Natural killer cell (primary cell): ENCODE results near the gene SPIRE1. TPM values are rescaled to one million over a fixed set of nuclear protein-coding genes. Genes with fewer than 3 reads are reported as not detected.
"Not testable (repeated sequence)": the region's sequence is repeated elsewhere in the genome, so short reads cannot be mapped to it uniquely, and the experiment has no call there.

Experiments used
- ATAC-seq, 3 donors: fragments of 150-1000 bp in 2 of 3; fragments of 200-7000 bp in 1 of 3; cut with Tn5 transposase; 1 replicate in 1 of 3; 2 replicates in 2 of 3; pipeline ENCODE4 v1.10.0; 2021; ENCODE audit warnings: mild to moderate bottlenecking in 2 of 3, moderate library complexity in 2 of 3
- DNase-seq, 2 donors: peaks; one replicate each; pipeline versions ENCODE4 v3.0.0 to v3.0.0-alpha.2; 2013 to 2021; ENCODE audit warnings: mixed read lengths in 1 of 2
- H3K27ac ChIP-seq: one replicate; pipeline ENCODE4 v1.5.1; 2013; ENCODE audit warnings: mild to moderate bottlenecking, low read length
- H3K27me3 ChIP-seq: one replicate; pipeline ENCODE4 v1.6.1; 2013; ENCODE audit warnings: low read length; ENCODE audit not compliant: control insufficient read depth, insufficient read depth
- H3K36me3 ChIP-seq: one replicate; pipeline ENCODE4 v1.6.1; 2013; ENCODE audit warnings: low read length; ENCODE audit not compliant: control insufficient read depth, insufficient read depth
- H3K4me1 ChIP-seq: one replicate; pipeline ENCODE4 v1.6.1; 2013; ENCODE audit warnings: low read length; ENCODE audit not compliant: control insufficient read depth, insufficient read depth
- H3K4me3 ChIP-seq: one replicate; pipeline ENCODE4 v1.5.1; 2013; ENCODE audit warnings: low read length
- H3K9me3 ChIP-seq: one replicate; pipeline ENCODE4 v1.6.1; 2013; ENCODE audit warnings: low read length; ENCODE audit not compliant: control insufficient read depth, insufficient read depth
- H3K27ac Mint-ChIP-seq, 2 donors: one replicate each; pipeline ENCODE4 v1.8.0; 2022; ENCODE audit warnings: mild to moderate bottlenecking in 2 of 2, mixed read lengths in 2 of 2, moderate library complexity in 1 of 2
- H3K27me3 Mint-ChIP-seq, 2 donors: one replicate each; pipeline ENCODE4 v1.8.0; 2022; ENCODE audit warnings: low read depth in 2 of 2, mixed read lengths in 2 of 2
- H3K36me3 Mint-ChIP-seq: one replicate; pipeline ENCODE4 v1.8.0; 2022; ENCODE audit warnings: mixed read lengths
- H3K4me1 Mint-ChIP-seq, 2 donors: one replicate each; pipeline ENCODE4 v1.8.0; 2022; ENCODE audit warnings: mixed read lengths in 2 of 2
- H3K4me3 Mint-ChIP-seq: one replicate; pipeline ENCODE4 v1.8.0; 2022; ENCODE audit warnings: mild to moderate bottlenecking, moderate library complexity, mixed read lengths
- H3K9me3 Mint-ChIP-seq, 2 donors: one replicate each; pipeline ENCODE4 v1.8.0; 2022; ENCODE audit warnings: mixed read lengths in 2 of 2
- CTCF ChIP-seq: fragments of 200-600 bp; IDR thresholded peaks from one replicate; pipeline ENCODE4 v1.8.0; 2022; ENCODE audit warnings: antibody characterized with exemption
- WGBS: methylation state at CpG from one replicate; pipeline ENCODE4 v1.1.7; 2013; ENCODE audit warnings: missing lambda C conversion rate; ENCODE audit not compliant: insufficient coverage; 5-methylcytosine and 5-hydroxymethylcytosine counted together
- intact Hi-C: fragments of 100-400 bp; cut with micrococcal nuclease; formaldehyde crosslinking; loops from one replicate; pipeline ENCODE4 v1.14.2; 2022
- total RNA-seq, 4 donors: library from RNA; stranded (reverse); fragments of 120-200 nt in 1 of 4; gene quantifications; one replicate each; pipeline versions ENCODE4 v1.2.3 to v1.2.4, GENCODE V29; 2013 to 2022

SPIRE1 gene
- total RNA-seq, 3 donors from 2014 or later (not counting 1 experiment from before 2014, with no cell fraction given) = 4.8 to 6.7 (median 5.4) TPM

- 86% methylated on average over 8 of the region's 9 CpGs for WGBS
- H3K27me3 Mint-ChIP-seq = no peaks in the 10 kb centered on the region
- no peak for TF ChIP-seq CTCF
- DNase-seq = no peak
- no peaks in the 10 kb centered on the region for H3K36me3 Mint-ChIP-seq
- no peak overlapping the region for H3K27ac Mint-ChIP-seq
- ATAC-seq = no peak
- intact Hi-C loops = no loop called here
- Histone ChIP-seq H3K4me1 (no peaks in the 10 kb centered on the region), H3K4me3 (no peak overlapping the region), H3K9me3 (no peaks in the 10 kb centered on the region), H3K27me3 (no peaks in the 10 kb centered on the region), H3K27ac (no peak overlapping the region), H3K36me3 (peaks cover 2% of the 10 kb centered on the region)
- no peak overlapping the region for H3K4me3 Mint-ChIP-seq
- no peaks in the 10 kb centered on the region for H3K9me3 Mint-ChIP-seq
- no peaks in the 10 kb centered on the region for H3K4me1 Mint-ChIP-seq
Measured at GRCh38 chr18:12491611-12492435, 166.1 kb downstream of the SPIRE1 start.

- H3K9me3 Mint-ChIP-seq = no peaks in the 10 kb centered on the region
- no peak for ATAC-seq
- intact Hi-C loops = no loop called here
- Histone ChIP-seq H3K4me1 (no peaks in the 10 kb centered on the region), H3K4me3 (no peak overlapping the region), H3K27ac (no peak overlapping the region), H3K27me3 (no peaks in the 10 kb centered on the region), H3K9me3 (no peaks in the 10 kb centered on the region), H3K36me3 (no peaks in the 10 kb centered on the region)
- no peak overlapping the region for H3K27ac Mint-ChIP-seq
- DNase-seq = no peak
- H3K27me3 Mint-ChIP-seq = no peaks in the 10 kb centered on the region
- 20% methylated on average over 1 of the region's 5 CpGs for whole genome bisulfite sequencing
- no peak for TF ChIP-seq CTCF
- H3K36me3 Mint-ChIP-seq = no peaks in the 10 kb centered on the region
- no peak overlapping the region for H3K4me3 Mint-ChIP-seq
- H3K4me1 Mint-ChIP-seq = peaks cover 0 to 5% of the 10 kb centered on the region in 2 donors
Measured at GRCh38 chr18:12485479-12486105, 172.3 kb downstream of the SPIRE1 start.

- H3K36me3 Mint-ChIP-seq, H3K36me3 ChIP-seq, H3K4me3 ChIP-seq, H3K9me3 Mint-ChIP-seq, H3K27me3 Mint-ChIP-seq, H3K4me3 Mint-ChIP-seq, H3K27me3 ChIP-seq, H3K27ac Mint-ChIP-seq, H3K9me3 ChIP-seq, intact Hi-C loops, ATAC-seq, DNase-seq, H3K27ac ChIP-seq: not testable (repeated sequence)
- peaks cover 13% of the 10 kb centered on the region for H3K4me1 ChIP-seq
- peaks cover 16 to 23% of the 10 kb centered on the region in 2 donors for H3K4me1 Mint-ChIP-seq
- 97% methylated on average over 7 of the region's 10 CpGs for WGBS
Measured at GRCh38 chr18:12481915-12482314, 176.0 kb downstream of the SPIRE1 start.

GRCh38 chr18:12479982-12480381 lies 177.9 kb downstream of the SPIRE1 start:
- intact Hi-C loops = no loop called here
- Mint-ChIP-seq H3K27ac (no peak overlapping the region), H3K9me3 (no peaks in the 10 kb centered on the region), H3K4me1 (peaks cover 19 to 22% of the 10 kb centered on the region in 2 donors), H3K36me3 (no peaks in the 10 kb centered on the region), H3K4me3 (no peak overlapping the region), H3K27me3 (no peaks in the 10 kb centered on the region)
- no peak for DNase-seq
- no peak overlapping the region for H3K4me3 ChIP-seq
- no peak for ATAC-seq
- no peaks in the 10 kb centered on the region for H3K9me3 ChIP-seq
- TF ChIP-seq CTCF = no peak
- no peaks in the 10 kb centered on the region for H3K36me3 ChIP-seq
- peaks cover 13% of the 10 kb centered on the region for H3K4me1 ChIP-seq
- no peaks in the 10 kb centered on the region for H3K27me3 ChIP-seq
- no peak overlapping the region for H3K27ac ChIP-seq
